HEK293 (cell line): ENCODE results near the gene AKT2.
A peak's percentile ranks its signal among the peaks of the same experiment; 100 is the strongest.

Experiments used
- CTCF ChIA-PET: fragments of 350-600 bp; formaldehyde crosslinking; extraction: SDS; loops from one replicate; lab custom pipeline; 2021; ENCODE audit warnings: antibody characterized with exemption; lab: Yijun Ruan, JAX
- POLR2A ChIA-PET: fragments of 300-600 bp; formaldehyde crosslinking; extraction: SDS; loops from one replicate; lab custom pipeline; 2020; ENCODE audit warnings: antibody characterized with exemption, inconsistent platforms; lab: Yijun Ruan, JAX
- H3K27ac ChIP-seq: fragments of 200-500 bp; sonication (Bioruptor generic); 2 replicates; pipeline ENCODE4 v1.5.1; 2014; ENCODE audit warnings: low read depth, low read length, control low read depth, inconsistent platforms; ENCODE audit errors: extremely low read depth
- H3K36me3 ChIP-seq, 2 experiments: fragments of 200-500 bp in 1 of 2; sonication (Bioruptor generic) in 1 of 2; 1 replicate in 1 of 2; 2 replicates in 1 of 2; pipeline ENCODE4 v1.5.1; 2014 to 2017; ENCODE audit warnings: inconsistent platforms in 2 of 2, low read length in 2 of 2; ENCODE audit not compliant: control insufficient read depth in 2 of 2, insufficient read depth in 1 of 2
- H3K4me1 ChIP-seq: fragments of 200-500 bp; sonication (Bioruptor generic); 2 replicates; pipeline ENCODE4 v1.5.1; 2014; ENCODE audit warnings: mild to moderate bottlenecking, low read length, inconsistent platforms; ENCODE audit not compliant: control insufficient read depth, insufficient read depth
- H3K4me3 ChIP-seq: 2 replicates; pipeline ENCODE4 v1.5.1; 2011; ENCODE audit warnings: low read depth, mild to moderate bottlenecking, control low read depth, low read length, moderate library complexity
- H3K9me3 ChIP-seq: fragments of 200-500 bp; sonication (Bioruptor generic); 2 replicates; pipeline ENCODE4 v1.5.1; 2014; ENCODE audit warnings: low read depth, low read length, inconsistent platforms; ENCODE audit not compliant: control insufficient read depth, insufficient read depth
- AEBP2 ChIP-seq: fragments of 450-650 bp; formaldehyde crosslinking; IDR thresholded peaks from 2 replicates; pipeline ENCODE4 v1.5.1; 2016; ENCODE audit warnings: missing biosample characterization, missing genetic modification characterization, borderline replicate concordance
- EGR2 ChIP-seq: fragments of 450-650 bp; formaldehyde crosslinking; IDR thresholded peaks from 2 replicates; pipeline ENCODE4 v1.5.1; 2016; ENCODE audit warnings: low read depth, missing biosample characterization, missing genetic modification characterization
- FEZF1 ChIP-seq: fragments of 450-650 bp; formaldehyde crosslinking; IDR thresholded peaks from 2 replicates; pipeline ENCODE4 v1.5.1; 2016; ENCODE audit warnings: missing biosample characterization, missing genetic modification characterization
- GLIS2 ChIP-seq: fragments of 450-650 bp; formaldehyde crosslinking; IDR thresholded peaks from 2 replicates; pipeline ENCODE4 v1.5.1; 2016; ENCODE audit warnings: missing biosample characterization, missing genetic modification characterization
- IKZF3 ChIP-seq: fragments of 450-650 bp; IDR thresholded peaks from 2 replicates; pipeline ENCODE4 v1.5.0; 2018; ENCODE audit warnings: missing biosample characterization, mild to moderate bottlenecking, missing genetic modification characterization, moderate library complexity
- KLF1 ChIP-seq: fragments of 450-650 bp; formaldehyde crosslinking; IDR thresholded peaks from 2 replicates; pipeline ENCODE4 v1.5.1; 2016; ENCODE audit warnings: missing biosample characterization, missing genetic modification characterization
- PRDM10 ChIP-seq: fragments of 450-650 bp; formaldehyde crosslinking; IDR thresholded peaks from 2 replicates; pipeline ENCODE4 v1.5.1; 2016; ENCODE audit warnings: missing biosample characterization, missing genetic modification characterization
- REPIN1 ChIP-seq: fragments of 450-650 bp; formaldehyde crosslinking; IDR thresholded peaks from 2 replicates; pipeline ENCODE4 v1.5.1; 2017; ENCODE audit warnings: missing biosample characterization, missing genetic modification characterization, low read depth
- SCRT1 ChIP-seq: fragments of 450-650 bp; formaldehyde crosslinking; IDR thresholded peaks from 2 replicates; pipeline ENCODE4 v1.5.1; 2016; ENCODE audit warnings: missing biosample characterization, missing genetic modification characterization, borderline replicate concordance
- SCRT2 ChIP-seq: fragments of 450-650 bp; formaldehyde crosslinking; IDR thresholded peaks from 2 replicates; pipeline ENCODE4 v1.5.1; 2016; ENCODE audit warnings: missing biosample characterization, missing genetic modification characterization
- YY2 ChIP-seq: fragments of 450-650 bp; formaldehyde crosslinking; IDR thresholded peaks from 2 replicates; pipeline ENCODE4 v1.5.1; 2016; ENCODE audit warnings: missing biosample characterization, missing genetic modification characterization
- ZBTB20 ChIP-seq: fragments of 450-650 bp; formaldehyde crosslinking; IDR thresholded peaks from 2 replicates; pipeline ENCODE4 v1.5.1; 2016; ENCODE audit warnings: missing biosample characterization, missing genetic modification characterization
- ZEB2 ChIP-seq: fragments of 450-650 bp; formaldehyde crosslinking; IDR thresholded peaks from 2 replicates; pipeline ENCODE4 v1.5.1; 2016; ENCODE audit warnings: missing biosample characterization, missing genetic modification characterization
- ZFHX2 ChIP-seq: fragments of 450-650 bp; formaldehyde crosslinking; conservative IDR thresholded peaks from 2 replicates; pipeline ENCODE4 v1.5.1; 2016; ENCODE audit warnings: missing biosample characterization, missing genetic modification characterization
- ZNF121 ChIP-seq: fragments of 450-650 bp; formaldehyde crosslinking; IDR thresholded peaks from 2 replicates; pipeline ENCODE4 v1.5.1; 2016; ENCODE audit warnings: missing biosample characterization, missing genetic modification characterization
- ZNF24 ChIP-seq: fragments of 450-650 bp; formaldehyde crosslinking; IDR thresholded peaks from 2 replicates; pipeline ENCODE4 v1.5.1; 2016; ENCODE audit warnings: missing biosample characterization, missing genetic modification characterization
- ZNF248 ChIP-seq: fragments of 450-650 bp; formaldehyde crosslinking; IDR thresholded peaks from 2 replicates; pipeline ENCODE4 v1.5.1; 2017; ENCODE audit warnings: missing biosample characterization, missing genetic modification characterization
- ZNF292 ChIP-seq: fragments of 450-650 bp; formaldehyde crosslinking; IDR thresholded peaks from 2 replicates; pipeline ENCODE4 v1.5.1; 2016; ENCODE audit warnings: low read depth, missing biosample characterization, missing genetic modification characterization, borderline replicate concordance
- ZNF324 ChIP-seq: fragments of 450-650 bp; formaldehyde crosslinking; IDR thresholded peaks from 2 replicates; pipeline ENCODE4 v1.5.1; 2016; ENCODE audit warnings: missing biosample characterization, missing genetic modification characterization
- ZNF335 ChIP-seq: fragments of 450-650 bp; formaldehyde crosslinking; conservative IDR thresholded peaks from 2 replicates; pipeline ENCODE4 v1.5.1; 2016; ENCODE audit warnings: missing biosample characterization, missing genetic modification characterization
- ZNF341 ChIP-seq: fragments of 450-650 bp; formaldehyde crosslinking; IDR thresholded peaks from 2 replicates; pipeline ENCODE4; 2016; ENCODE audit warnings: low read depth, missing biosample characterization, missing genetic modification characterization
- ZNF354C ChIP-seq: fragments of 450-650 bp; formaldehyde crosslinking; IDR thresholded peaks from 2 replicates; pipeline ENCODE4 v1.5.1; 2016; ENCODE audit warnings: missing biosample characterization, missing genetic modification characterization, low read depth, borderline replicate concordance
- ZNF37A ChIP-seq: fragments of 450-650 bp; IDR thresholded peaks from 2 replicates; pipeline ENCODE4 v1.5.1; 2018; ENCODE audit warnings: missing biosample characterization, missing genetic modification characterization
- ZNF433 ChIP-seq: fragments of 450-650 bp; formaldehyde crosslinking; IDR thresholded peaks from 2 replicates; pipeline ENCODE4 v1.5.1; 2016; ENCODE audit warnings: missing biosample characterization, missing genetic modification characterization, low read depth
- ZNF549 ChIP-seq: fragments of 450-650 bp; IDR thresholded peaks from 2 replicates; pipeline ENCODE4 v1.5.1; 2018; ENCODE audit warnings: missing biosample characterization, missing genetic modification characterization, mild to moderate bottlenecking, inconsistent platforms, moderate library complexity
- ZNF571 ChIP-seq: fragments of 450-650 bp; formaldehyde crosslinking; IDR thresholded peaks from 2 replicates; pipeline ENCODE4 v1.5.0; 2017; ENCODE audit warnings: missing biosample characterization, missing genetic modification characterization
- ZNF585B ChIP-seq: fragments of 450-650 bp; formaldehyde crosslinking; IDR thresholded peaks from 2 replicates; pipeline ENCODE4 v1.5.1; 2016; ENCODE audit warnings: missing biosample characterization, missing genetic modification characterization
- ZNF600 ChIP-seq: fragments of 450-650 bp; formaldehyde crosslinking; IDR thresholded peaks from 2 replicates; pipeline ENCODE4 v1.5.1; 2016; ENCODE audit warnings: missing biosample characterization, missing genetic modification characterization
- ZNF658 ChIP-seq: fragments of 450-650 bp; formaldehyde crosslinking; IDR thresholded peaks from 2 replicates; pipeline ENCODE4; 2016; ENCODE audit warnings: missing biosample characterization, missing genetic modification characterization

Gene AKT2

GRCh38 chr19:40277356-40278059 is 7.6 kb downstream of the AKT2 start:
- H3K4me1 ChIP-seq: peaks cover 62% of the 10 kb centered on the region
- no peak for TF ChIP-seq ZNF571 (tag by site-specific recombination)
- TF ChIP-seq ZNF549 (tag by site-specific recombination): no peak
- no peak for TF ChIP-seq ZNF433 (tag by site-specific recombination)
- no peak for TF ChIP-seq PRDM10 (tag by site-specific recombination)
- no peak for TF ChIP-seq ZNF658 (tag by site-specific recombination)
- TF ChIP-seq ZNF354C (tag by site-specific recombination): no peak
- TF ChIP-seq ZNF341: peak; percentile 32; the same call in 1 of the 2 replicates
- TF ChIP-seq SCRT1 (tag by site-specific recombination): peak; percentile 31; the same call in 1 of the 2 replicates
- TF ChIP-seq ZEB2 (tag by site-specific recombination): no peak
- TF ChIP-seq YY2: no peak
- TF ChIP-seq ZNF37A: no peak
- TF ChIP-seq REPIN1 (tag by site-specific recombination): no peak
- TF ChIP-seq SCRT2: peak; percentile 68
- no peak for TF ChIP-seq ZNF24 (tag by site-specific recombination)
- no peak for TF ChIP-seq ZNF324 (tag by site-specific recombination)
- no peak for TF ChIP-seq IKZF3
- peak; percentile 65 for TF ChIP-seq KLF1 (tag by site-specific recombination)
- no peak for TF ChIP-seq ZNF121
- TF ChIP-seq EGR2 (tag by site-specific recombination): peak; percentile 72
- TF ChIP-seq ZFHX2 (tag by site-specific recombination): peak; percentile 81
- TF ChIP-seq ZNF248 (tag by site-specific recombination): no peak
- peak; percentile 9; the same call in 1 of the 2 replicates for TF ChIP-seq ZBTB20 (tag by site-specific recombination)
- no peak for TF ChIP-seq ZNF292 (tag by site-specific recombination)
- no peak for TF ChIP-seq FEZF1 (tag by site-specific recombination)
- no peak for TF ChIP-seq AEBP2 (tag by site-specific recombination)
- no peak for TF ChIP-seq ZNF335
- 0 out of 2 replicates have a peak, but pooled peaks have one; percentile 49 for TF ChIP-seq GLIS2
- 0 out of 2 replicates have a peak, but pooled peaks have one; percentile 9 for TF ChIP-seq ZNF600 (tag by site-specific recombination)
- no peak for TF ChIP-seq ZNF585B (tag by site-specific recombination)

More at GRCh38 chr19:40277356-40278059, 7.6 kb downstream of the AKT2 start:
- ChIA-PET CTCF (interaction anchor here (0.5 to 1.0 kb wide), 7 partner anchors 19 to 138 kb away, joined by 3 to 6 read pairs (median 3); no protein-coding TSS in a partner anchor), POLR2A (interaction anchor here (0.9 to 1.7 kb wide), 3 partner anchors 9 to 125 kb away, joined by 3 to 6 read pairs (median 4); no protein-coding TSS in a partner anchor)
- Histone ChIP-seq H3K27ac (peak overlapping the region; percentile 34; the same call in 1 of the 2 replicates), H3K9me3 (no peaks in the 10 kb centered on the region), H3K36me3 (peaks cover 14 to 27% of the 10 kb centered on the region in 2 experiments), H3K4me3 (no peak overlapping the region)
